Ishikawa (cell line): ENCODE data around the gene PAK6.

Experiments used
- CEBPB ChIP-seq: IDR thresholded peaks from 2 replicates; pipeline ENCODE4 v1.6.1; 2012
- CREB1 ChIP-seq: IDR thresholded peaks from 2 replicates; pipeline ENCODE4 v1.6.1; 2012; ENCODE audit warnings: low read depth
- EP300 ChIP-seq: IDR thresholded peaks from 2 replicates; pipeline ENCODE4 v1.6.1; 2012; ENCODE audit warnings: borderline replicate concordance
- NFIC ChIP-seq: IDR thresholded peaks from 2 replicates; pipeline ENCODE4 v1.6.1; 2012
- RAD21 ChIP-seq: IDR thresholded peaks from 2 replicates; pipeline ENCODE4 v1.6.1; 2012; ENCODE audit warnings: low read depth
- TAF1 ChIP-seq: IDR thresholded peaks from 2 replicates; pipeline ENCODE4 v1.6.1; 2012; ENCODE audit warnings: low read depth, mild to moderate bottlenecking
- YY1 ChIP-seq: IDR thresholded peaks from 2 replicates; pipeline ENCODE4 v1.6.1; 2012; ENCODE audit warnings: low read depth
- TF ChIP-seq, protein P1 (sequence below): IDR thresholded peaks from 2 replicates; pipeline ENCODE4 v1.6.1; 2012; ENCODE audit warnings: low read depth, mild to moderate bottlenecking

DNA sequence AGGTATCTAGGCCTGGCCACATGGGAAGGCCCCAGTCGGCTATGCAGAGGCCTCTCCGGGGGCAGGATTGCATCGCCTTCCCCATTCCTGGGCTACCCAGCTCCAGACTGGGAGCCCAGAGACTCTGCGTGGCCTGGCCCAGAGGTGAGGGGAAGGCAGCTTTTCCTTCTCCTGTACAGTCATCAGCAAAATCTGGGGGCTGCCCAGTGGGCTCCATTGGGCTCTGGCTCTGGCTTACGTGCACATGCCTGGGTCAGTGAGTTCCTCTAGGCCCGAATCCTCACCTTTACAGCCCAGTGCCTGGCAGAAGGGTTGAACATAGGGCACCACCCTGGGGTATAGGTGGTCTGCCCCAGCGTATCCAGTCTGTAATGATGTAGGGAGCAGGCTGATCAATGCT, 47.9 kb downstream of the PAK6 start:
- TF ChIP-seq RAD21 (no peak), CREB1 (no peak), TAF1 (no peak), EP300 (no peak), NFIC (no peak), CEBPB (no peak), YY1 (no peak)
- TF ChIP-seq, protein P1, sequence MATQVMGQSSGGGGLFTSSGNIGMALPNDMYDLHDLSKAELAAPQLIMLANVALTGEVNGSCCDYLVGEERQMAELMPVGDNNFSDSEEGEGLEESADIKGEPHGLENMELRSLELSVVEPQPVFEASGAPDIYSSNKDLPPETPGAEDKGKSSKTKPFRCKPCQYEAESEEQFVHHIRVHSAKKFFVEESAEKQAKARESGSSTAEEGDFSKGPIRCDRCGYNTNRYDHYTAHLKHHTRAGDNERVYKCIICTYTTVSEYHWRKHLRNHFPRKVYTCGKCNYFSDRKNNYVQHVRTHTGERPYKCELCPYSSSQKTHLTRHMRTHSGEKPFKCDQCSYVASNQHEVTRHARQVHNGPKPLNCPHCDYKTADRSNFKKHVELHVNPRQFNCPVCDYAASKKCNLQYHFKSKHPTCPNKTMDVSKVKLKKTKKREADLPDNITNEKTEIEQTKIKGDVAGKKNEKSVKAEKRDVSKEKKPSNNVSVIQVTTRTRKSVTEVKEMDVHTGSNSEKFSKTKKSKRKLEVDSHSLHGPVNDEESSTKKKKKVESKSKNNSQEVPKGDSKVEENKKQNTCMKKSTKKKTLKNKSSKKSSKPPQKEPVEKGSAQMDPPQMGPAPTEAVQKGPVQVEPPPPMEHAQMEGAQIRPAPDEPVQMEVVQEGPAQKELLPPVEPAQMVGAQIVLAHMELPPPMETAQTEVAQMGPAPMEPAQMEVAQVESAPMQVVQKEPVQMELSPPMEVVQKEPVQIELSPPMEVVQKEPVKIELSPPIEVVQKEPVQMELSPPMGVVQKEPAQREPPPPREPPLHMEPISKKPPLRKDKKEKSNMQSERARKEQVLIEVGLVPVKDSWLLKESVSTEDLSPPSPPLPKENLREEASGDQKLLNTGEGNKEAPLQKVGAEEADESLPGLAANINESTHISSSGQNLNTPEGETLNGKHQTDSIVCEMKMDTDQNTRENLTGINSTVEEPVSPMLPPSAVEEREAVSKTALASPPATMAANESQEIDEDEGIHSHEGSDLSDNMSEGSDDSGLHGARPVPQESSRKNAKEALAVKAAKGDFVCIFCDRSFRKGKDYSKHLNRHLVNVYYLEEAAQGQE = no peak
